C4-2B (cell line): ENCODE data around the gene ESRRA.

Experiments used
- ZFX ChIP-seq: fragments of 450-650 bp; IDR thresholded peaks from 2 replicates; pipeline ENCODE4 v1.6.1; 2017
- TF ChIP-seq, protein P1 (sequence below): fragments of 450-650 bp; conservative IDR thresholded peaks from 2 replicates; pipeline ENCODE4 v1.5.1; 2017; ENCODE audit warnings: mild to moderate bottlenecking

DNA sequence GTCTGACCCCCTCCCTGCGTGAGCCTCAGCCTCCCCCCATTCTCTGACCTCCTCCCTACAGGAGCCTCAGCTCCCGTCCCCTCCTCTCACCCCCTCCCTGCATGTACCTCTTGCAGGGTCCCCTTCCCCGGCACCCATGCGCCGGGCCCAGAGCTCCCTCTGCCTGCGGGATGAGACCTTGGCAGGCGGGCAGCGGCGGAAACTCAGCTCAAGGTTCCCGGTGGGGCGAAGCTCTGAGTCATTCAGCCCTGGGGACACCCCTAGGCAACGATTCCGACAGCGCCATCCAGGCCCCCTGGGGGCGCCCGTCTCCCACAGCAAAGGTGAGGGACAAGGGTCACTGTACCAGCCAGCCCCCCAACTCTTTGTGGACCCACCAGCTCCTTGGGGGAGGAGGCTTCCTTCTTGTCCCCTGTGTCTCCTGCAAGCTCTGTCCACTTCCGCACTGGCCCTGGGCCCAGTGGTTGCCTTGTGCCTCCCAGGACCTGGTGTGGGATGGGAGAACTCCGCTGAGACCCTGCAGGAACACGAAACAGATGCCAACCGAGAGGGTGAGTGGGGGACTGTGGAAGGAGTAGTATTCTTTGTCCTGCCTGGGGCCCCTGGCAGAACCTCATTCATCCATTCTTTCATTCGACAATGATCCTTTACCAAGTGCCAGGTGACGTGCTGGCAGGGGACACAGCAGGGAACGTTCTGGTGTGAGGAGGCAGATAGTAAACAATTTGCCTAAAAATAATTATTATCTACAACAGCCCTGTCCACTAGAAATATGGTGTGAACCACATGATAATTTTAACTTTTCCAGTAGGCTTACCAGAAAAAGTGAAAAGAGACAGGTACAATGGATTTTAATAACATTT is 50.0 kb downstream of the ESRRA start:
- TF ChIP-seq, protein P1, sequence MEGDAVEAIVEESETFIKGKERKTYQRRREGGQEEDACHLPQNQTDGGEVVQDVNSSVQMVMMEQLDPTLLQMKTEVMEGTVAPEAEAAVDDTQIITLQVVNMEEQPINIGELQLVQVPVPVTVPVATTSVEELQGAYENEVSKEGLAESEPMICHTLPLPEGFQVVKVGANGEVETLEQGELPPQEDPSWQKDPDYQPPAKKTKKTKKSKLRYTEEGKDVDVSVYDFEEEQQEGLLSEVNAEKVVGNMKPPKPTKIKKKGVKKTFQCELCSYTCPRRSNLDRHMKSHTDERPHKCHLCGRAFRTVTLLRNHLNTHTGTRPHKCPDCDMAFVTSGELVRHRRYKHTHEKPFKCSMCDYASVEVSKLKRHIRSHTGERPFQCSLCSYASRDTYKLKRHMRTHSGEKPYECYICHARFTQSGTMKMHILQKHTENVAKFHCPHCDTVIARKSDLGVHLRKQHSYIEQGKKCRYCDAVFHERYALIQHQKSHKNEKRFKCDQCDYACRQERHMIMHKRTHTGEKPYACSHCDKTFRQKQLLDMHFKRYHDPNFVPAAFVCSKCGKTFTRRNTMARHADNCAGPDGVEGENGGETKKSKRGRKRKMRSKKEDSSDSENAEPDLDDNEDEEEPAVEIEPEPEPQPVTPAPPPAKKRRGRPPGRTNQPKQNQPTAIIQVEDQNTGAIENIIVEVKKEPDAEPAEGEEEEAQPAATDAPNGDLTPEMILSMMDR = peak; percentile 91
- no peak for TF ChIP-seq ZFX
